Sigmoid colon (tissue), 4 donors: Measurements from ENCODE around the gene PMM1.
"Not testable (repeated sequence)": the region's sequence is repeated elsewhere in the genome, so short reads cannot be mapped to it uniquely, and the experiment has no call there.

ENCODE experiments used
- CTCF ChIP-seq, 4 experiments: fragments of 450-650 bp in 3 of 4; fragments of 200-600 bp in 1 of 4; IDR thresholded peaks; one replicate each; pipeline ENCODE4 v1.5.1; 2016 to 2019; ENCODE audit warnings: antibody characterized with exemption in 4 of 4, mild to moderate bottlenecking in 3 of 4, moderate library complexity in 2 of 4
- POLR2A ChIP-seq, 2 donors: fragments of 450-650 bp; IDR thresholded peaks; one replicate each; pipeline ENCODE4 v1.6.1; 2016; ENCODE audit warnings: antibody characterized with exemption in 2 of 2, mild to moderate bottlenecking in 2 of 2, moderate library complexity in 2 of 2
- POLR2AphosphoS5 ChIP-seq, 4 donors: sonication (generic); formaldehyde crosslinking; IDR thresholded peaks; one replicate each; pipeline ENCODE4 v1.6.1; 2017; ENCODE audit warnings: antibody characterized with exemption in 4 of 4

- not testable (repeated sequence) for TF ChIP-seq CTCF, POLR2A, POLR2AphosphoS5 (IDR thresholded peaks at IDR 0.05)
These were observed 42.0 kb upstream of the PMM1 start for GRCh38 chr22:41631615-41632014.
